Esophagus muscularis mucosa (tissue), 2 donors: Measurements from ENCODE around the gene MKS1.

Source experiments
- POLR2A ChIP-seq: fragments of 450-650 bp; IDR thresholded peaks from one replicate; pipeline ENCODE4 v1.6.1; 2017; ENCODE audit warnings: antibody characterized with exemption, moderate library complexity, mild to moderate bottlenecking, low read depth
- POLR2AphosphoS5 ChIP-seq, 2 donors: sonication (generic); formaldehyde crosslinking; IDR thresholded peaks; one replicate each; pipeline ENCODE4 v1.6.1; 2017; ENCODE audit warnings: antibody characterized with exemption in 2 of 2

DNA sequence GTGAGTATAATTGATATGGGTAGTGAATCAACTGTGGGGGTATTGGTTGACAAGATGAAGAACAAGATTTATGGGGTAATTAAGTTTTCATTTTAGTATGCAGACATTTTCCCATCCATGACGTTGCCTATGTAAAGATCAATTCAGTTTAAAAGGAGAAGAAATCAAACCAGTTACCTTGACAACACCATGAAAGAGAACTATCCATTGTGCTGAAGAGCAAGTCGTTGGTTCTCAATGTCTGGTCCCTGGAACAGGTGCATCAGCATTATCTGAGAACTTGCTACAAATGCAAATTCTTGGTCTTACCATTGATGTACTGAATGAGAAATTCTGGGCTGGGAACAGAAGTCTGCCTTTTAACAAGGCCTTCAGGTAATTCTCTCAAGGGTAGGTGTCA is 53.1 kb downstream of the MKS1 start:
- TF ChIP-seq POLR2AphosphoS5 (IDR thresholded peaks at IDR 0.05) = no peak
- no peak for TF ChIP-seq POLR2A
